OCI-LY3 (cell line): ENCODE measurements around the gene SELENOH.

Source experiments
- H2AFZ ChIP-seq: fragments of 200-600, 300-600 bp; shearing (Covaris generic); 2 replicates; pipeline ENCODE4 v1.6.0; 2014; ENCODE audit warnings: antibody characterized with exemption, low read depth, low read length
- H3K27ac ChIP-seq: fragments of 200-600, 300-600 bp; sonication (generic); 2 replicates; pipeline ENCODE4 v1.5.1; 2014; ENCODE audit warnings: mild to moderate bottlenecking, low read length, moderate library complexity, mixed read lengths
- H3K27me3 ChIP-seq: fragments of 200-600, 300-600 bp; sonication (generic); 2 replicates; pipeline ENCODE4 v1.6.1; 2014; ENCODE audit warnings: low read depth, low read length, mixed read lengths
- H3K36me3 ChIP-seq: fragments of 200-600, 300-600 bp; sonication (generic); replicated peaks from 2 replicates; pipeline ENCODE3; 2014; ENCODE audit warnings: low read depth, low read length, mixed read lengths
- H3K4me1 ChIP-seq: fragments of 300-600, 200-600 bp; sonication (generic); 2 replicates; pipeline ENCODE4 v1.6.1; 2014; ENCODE audit warnings: low read length, mixed read lengths
- H3K4me2 ChIP-seq: fragments of 200-600, 300-600 bp; sonication (generic); 2 replicates; pipeline ENCODE4 v1.6.1; 2014; ENCODE audit warnings: low read length, mixed read lengths
- H3K4me3 ChIP-seq: fragments of 300-600, 200-600 bp; sonication (generic); 2 replicates; pipeline ENCODE4 v1.5.1; 2014; ENCODE audit warnings: antibody characterized with exemption, mild to moderate bottlenecking, low read length, moderate library complexity
- H3K79me2 ChIP-seq: fragments of 300-600, 200-600 bp; shearing (Covaris generic); 2 replicates; pipeline ENCODE4 v1.6.1; 2014; ENCODE audit warnings: mild to moderate bottlenecking, low read length, mixed read lengths
- H3K9ac ChIP-seq: fragments of 300-600, 200-600 bp; shearing (Covaris generic); 2 replicates; pipeline ENCODE4 v1.6.0; 2014; ENCODE audit warnings: mild to moderate bottlenecking, low read length, moderate library complexity
- H3K9me3 ChIP-seq: fragments of 200-600, 300-600 bp; shearing (Covaris generic); 2 replicates; pipeline ENCODE4 v1.6.1; 2014; ENCODE audit warnings: low read length, mixed read lengths; ENCODE audit not compliant: insufficient read depth
- H4K20me1 ChIP-seq: fragments of 200-600, 300-600 bp; sonication (generic); 2 replicates; pipeline ENCODE4 v1.6.1; 2016; ENCODE audit warnings: low read length, mixed read lengths; ENCODE audit not compliant: insufficient read depth
- CTCF ChIP-seq: fragments of 200-600, 300-600 bp; sonication (generic); IDR thresholded peaks from 2 replicates; pipeline ENCODE4 v1.5.1; 2014; ENCODE audit warnings: antibody characterized with exemption, low read length, low read depth
- EZH2phosphoT487 ChIP-seq: fragments of 200-600 bp; shearing (Covaris generic); IDR thresholded peaks from 2 replicates; pipeline ENCODE4 v1.6.1; 2018; ENCODE audit warnings: antibody characterized with exemption, mixed run types, low read depth

Gene SELENOH

GRCh38 chr11:57779276-57779675, 38.0 kb downstream of the SELENOH start:
- Histone ChIP-seq H2AFZ (no peak overlapping the region), H3K9ac (no peak overlapping the region), H3K4me2 (no peak overlapping the region), H3K79me2 (no peaks in the 10 kb centered on the region), H4K20me1 (no peaks in the 10 kb centered on the region), H3K4me1 (no peaks in the 10 kb centered on the region), H3K27ac (no peak overlapping the region), H3K27me3 (no peaks in the 10 kb centered on the region), H3K4me3 (no peak overlapping the region), H3K9me3 (no peaks in the 10 kb centered on the region), H3K36me3 (no peaks in the 10 kb centered on the region)
- TF ChIP-seq EZH2phosphoT487 (no peak), CTCF (no peak)

- Histone ChIP-seq H3K79me2 (no peaks in the 10 kb centered on the region), H3K4me2 (no peak overlapping the region), H3K4me3 (no peak overlapping the region), H3K9ac (no peak overlapping the region), H3K27me3 (no peaks in the 10 kb centered on the region), H3K4me1 (peaks cover 13% of the 10 kb centered on the region), H4K20me1 (no peaks in the 10 kb centered on the region), H3K27ac (no peak overlapping the region), H3K9me3 (no peaks in the 10 kb centered on the region), H3K36me3 (no peaks in the 10 kb centered on the region), H2AFZ (no peak overlapping the region)
- TF ChIP-seq CTCF (no peak), EZH2phosphoT487 (no peak)
These were observed 40.2 kb downstream of the SELENOH start for GRCh38 chr11:57781529-57781943.

DNA sequence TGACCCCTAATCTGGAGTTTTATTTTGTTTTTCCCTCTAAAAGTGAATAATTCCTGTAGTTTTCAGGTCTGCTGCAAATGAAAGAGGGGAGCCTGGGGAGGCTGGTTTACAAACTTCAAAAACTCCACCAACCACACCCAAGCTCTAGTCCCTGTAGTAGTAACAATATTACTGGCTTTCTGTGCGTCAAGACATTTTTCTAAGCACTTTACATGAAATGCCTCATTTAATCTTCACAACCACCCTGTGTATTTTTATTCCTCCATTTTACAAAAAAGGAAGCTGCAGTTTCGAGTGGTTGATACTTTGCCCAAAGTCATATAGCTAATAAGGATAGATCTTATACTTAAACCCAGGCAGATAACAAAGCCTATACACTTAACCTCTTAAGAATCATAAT, 43.8 kb downstream of the SELENOH start:
- peaks cover 22% of the 10 kb centered on the region for H3K4me1 ChIP-seq
- no peaks in the 10 kb centered on the region for H4K20me1 ChIP-seq
- H2AFZ ChIP-seq = peak overlapping the region; percentile 22; the same call in 1 of the 2 replicates
- no peaks in the 10 kb centered on the region for H3K27me3 ChIP-seq
- H3K36me3 ChIP-seq = no peaks in the 10 kb centered on the region
- no peak overlapping the region for H3K27ac ChIP-seq
- TF ChIP-seq EZH2phosphoT487 (no peak), CTCF (no peak)
- no peaks in the 10 kb centered on the region for H3K9me3 ChIP-seq
- peak overlapping the region; percentile 40 for H3K4me2 ChIP-seq
- no peak overlapping the region for H3K9ac ChIP-seq
- H3K79me2 ChIP-seq = no peaks in the 10 kb centered on the region
- no peak overlapping the region for H3K4me3 ChIP-seq

DNA sequence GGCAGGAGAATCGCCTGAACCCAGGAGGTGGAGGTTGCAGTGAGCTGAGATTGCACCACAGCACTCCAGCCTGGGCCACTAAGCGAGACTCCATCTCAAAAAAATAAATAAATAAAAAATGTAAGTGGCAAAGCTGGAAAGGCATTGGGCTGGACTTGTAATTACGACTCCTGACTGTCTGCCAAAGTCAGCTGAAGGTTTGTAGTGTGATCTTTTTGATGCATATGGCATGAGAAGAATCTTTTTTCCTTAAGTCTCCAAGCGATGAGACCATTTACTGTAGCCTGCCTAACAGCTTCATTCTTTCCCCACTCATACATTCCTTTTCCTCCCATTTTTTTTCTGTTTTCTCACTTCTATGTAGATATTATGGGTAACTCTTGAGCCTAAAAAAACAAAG, 45.1 kb downstream of the SELENOH start:
- no peaks in the 10 kb centered on the region for H3K79me2 ChIP-seq
- no peak overlapping the region for H3K4me2 ChIP-seq
- H4K20me1 ChIP-seq = no peaks in the 10 kb centered on the region
- no peak overlapping the region for H3K27ac ChIP-seq
- H2AFZ ChIP-seq = no peak overlapping the region
- H3K9ac ChIP-seq = no peak overlapping the region
- no peaks in the 10 kb centered on the region for H3K36me3 ChIP-seq
- no peaks in the 10 kb centered on the region for H3K9me3 ChIP-seq
- TF ChIP-seq EZH2phosphoT487 = no peak
- no peaks in the 10 kb centered on the region for H3K27me3 ChIP-seq
- H3K4me3 ChIP-seq = no peak overlapping the region
- peaks cover 22% of the 10 kb centered on the region for H3K4me1 ChIP-seq

DNA sequence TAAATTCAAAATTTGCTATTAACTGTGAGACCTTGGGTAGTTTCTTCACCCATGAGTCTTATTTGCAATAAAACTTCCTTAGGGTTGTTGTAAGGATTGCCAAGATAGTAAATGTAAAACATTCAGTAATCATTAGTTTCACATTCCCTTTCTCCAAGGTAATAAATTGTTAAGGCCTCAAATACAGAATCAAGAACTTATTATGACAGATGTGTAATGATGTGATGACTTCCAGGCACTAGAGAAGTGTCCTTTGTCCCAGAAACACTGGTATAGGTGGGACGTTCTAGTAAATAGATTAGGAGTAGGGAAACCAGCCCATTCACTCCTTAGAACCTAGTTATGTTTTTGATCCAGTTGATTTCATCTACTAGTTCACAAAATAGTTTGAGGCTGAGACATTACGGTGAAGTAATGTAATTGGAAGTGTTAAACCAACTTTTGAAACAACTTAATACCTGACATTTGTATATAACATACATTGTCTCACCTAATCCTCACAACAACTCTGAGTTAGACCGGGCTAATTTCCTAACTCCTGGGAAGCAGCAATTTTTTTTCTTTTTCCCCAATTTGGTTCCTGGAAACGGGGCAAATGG, 45.8 kb downstream of the SELENOH start:
- no peak for TF ChIP-seq EZH2phosphoT487
- no peak for TF ChIP-seq CTCF
- Histone ChIP-seq H3K4me1 (peaks cover 27% of the 10 kb centered on the region), H3K4me3 (no peak overlapping the region), H3K27ac (no peak overlapping the region), H3K36me3 (no peaks in the 10 kb centered on the region), H4K20me1 (no peaks in the 10 kb centered on the region), H3K27me3 (no peaks in the 10 kb centered on the region), H3K79me2 (no peaks in the 10 kb centered on the region), H3K9ac (no peak overlapping the region), H3K4me2 (no peak overlapping the region), H2AFZ (no peak overlapping the region), H3K9me3 (no peaks in the 10 kb centered on the region)
